HG02870 (cell line): ENCODE results near the gene GATA1.

Source experiments
- ATAC-seq: cut with Tn5 transposase; IDR thresholded peaks from one replicate; pipeline ENCODE4 v1.9.1; 2021; ENCODE audit warnings: mild to moderate bottlenecking, moderate library complexity; ENCODE audit not compliant: unreplicated experiment

GATA1 gene

DNA sequence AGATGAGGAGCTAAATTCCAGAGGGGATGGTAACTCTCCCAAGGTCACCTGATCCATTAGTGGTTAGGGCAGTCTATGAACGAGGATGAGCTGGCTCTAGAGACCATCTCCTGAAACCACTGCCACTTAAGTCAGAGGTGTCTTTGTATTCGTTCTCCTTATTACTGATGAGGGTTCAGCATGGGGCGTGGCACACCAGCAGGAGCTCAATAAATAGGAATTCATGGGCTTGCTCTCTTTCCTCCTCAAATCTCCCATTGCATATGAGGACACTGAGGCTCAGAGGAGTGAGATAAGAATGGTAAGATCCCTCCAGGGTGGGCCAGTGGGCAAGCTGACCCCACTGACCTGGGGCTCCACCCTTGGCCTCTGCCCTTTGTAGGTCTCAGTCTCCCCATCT lies 1.7 kb upstream of the GATA1 start:
- no peak for ATAC-seq

DNA sequence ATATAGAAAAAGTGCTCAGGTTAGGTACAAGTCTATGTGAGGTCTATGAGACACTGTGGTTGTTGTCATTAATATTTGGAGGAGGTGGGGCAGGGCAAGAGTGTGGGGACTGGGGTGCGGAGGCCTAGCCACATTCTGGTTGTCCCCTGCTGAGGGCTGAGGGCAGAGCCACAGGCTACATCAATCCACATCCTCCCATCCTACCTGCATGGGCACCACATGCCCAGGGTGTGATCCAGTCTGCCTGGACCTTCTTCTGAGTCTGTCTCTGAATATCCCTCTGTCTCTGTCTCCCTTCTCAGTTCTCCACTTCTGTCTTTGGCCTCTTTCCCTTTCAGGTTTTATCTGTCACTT lies 1.2 kb upstream of the GATA1 start:
- ATAC-seq, result no peak

DNA sequence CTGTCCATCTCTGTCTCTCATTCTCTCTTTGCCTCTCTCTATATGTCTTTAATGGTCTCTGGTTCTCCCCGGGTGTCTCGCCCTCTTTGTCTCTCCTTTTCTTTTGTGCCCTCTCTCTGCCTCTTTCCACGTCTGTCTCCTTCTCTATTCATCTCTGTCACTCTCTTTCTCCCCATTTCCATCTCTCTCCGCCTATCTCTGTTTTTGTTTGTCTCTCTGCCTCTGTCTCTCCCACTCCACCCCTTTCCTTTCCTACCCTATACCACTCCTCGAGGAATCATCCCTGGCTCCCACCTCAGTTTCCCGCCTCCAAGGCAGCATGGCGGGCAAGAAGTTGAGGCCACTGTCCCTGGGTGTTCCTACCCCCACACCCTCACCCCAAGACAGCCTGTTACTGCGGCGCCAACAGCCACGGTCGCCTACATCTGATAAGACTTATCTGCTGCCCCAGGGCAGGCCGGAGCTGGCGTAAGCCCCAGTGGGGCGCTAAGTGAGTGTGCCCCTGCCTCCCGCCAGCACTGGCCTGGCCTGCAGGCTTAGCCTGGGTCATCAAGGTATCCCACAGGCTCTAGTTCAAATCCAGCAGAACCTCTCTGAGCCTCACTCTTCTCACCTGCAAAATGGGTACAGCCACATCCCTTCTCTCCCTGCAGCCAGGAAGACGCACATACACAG lies 713 bp upstream of the GATA1 start:
- no peak for ATAC-seq

DNA sequence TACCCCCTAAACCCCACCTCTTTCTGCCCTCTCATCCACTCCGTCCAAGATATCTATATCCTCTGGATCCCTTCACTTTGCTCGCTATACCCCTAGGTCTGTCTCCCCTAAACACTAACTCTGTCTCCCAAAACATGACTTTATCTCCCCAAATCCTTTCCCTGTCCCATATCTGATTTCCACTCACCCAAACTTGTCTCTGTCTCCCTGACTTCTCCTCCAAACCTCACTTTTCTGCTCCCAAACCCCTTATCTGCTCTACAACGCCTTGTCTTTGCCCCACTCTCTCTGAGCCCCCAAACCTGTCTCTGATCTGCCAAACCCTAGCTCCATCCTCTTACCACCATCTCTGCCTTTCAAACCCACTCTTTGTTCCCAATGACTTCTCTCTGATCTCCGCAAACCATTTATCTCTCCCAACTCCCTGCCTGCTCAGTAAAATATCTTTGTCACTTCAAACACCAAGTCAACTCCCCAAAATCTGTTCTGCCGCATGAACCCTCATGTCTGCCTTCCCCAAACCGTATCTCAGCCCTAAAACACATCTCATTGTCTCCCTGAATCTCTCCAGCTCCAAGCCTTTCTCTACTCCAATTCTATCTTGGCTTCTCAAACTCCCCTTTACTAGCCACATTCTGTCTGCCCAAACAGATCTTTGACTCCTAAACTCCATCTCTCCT lies 575 bp downstream of the GATA1 start:
- ATAC-seq, result no peak

DNA sequence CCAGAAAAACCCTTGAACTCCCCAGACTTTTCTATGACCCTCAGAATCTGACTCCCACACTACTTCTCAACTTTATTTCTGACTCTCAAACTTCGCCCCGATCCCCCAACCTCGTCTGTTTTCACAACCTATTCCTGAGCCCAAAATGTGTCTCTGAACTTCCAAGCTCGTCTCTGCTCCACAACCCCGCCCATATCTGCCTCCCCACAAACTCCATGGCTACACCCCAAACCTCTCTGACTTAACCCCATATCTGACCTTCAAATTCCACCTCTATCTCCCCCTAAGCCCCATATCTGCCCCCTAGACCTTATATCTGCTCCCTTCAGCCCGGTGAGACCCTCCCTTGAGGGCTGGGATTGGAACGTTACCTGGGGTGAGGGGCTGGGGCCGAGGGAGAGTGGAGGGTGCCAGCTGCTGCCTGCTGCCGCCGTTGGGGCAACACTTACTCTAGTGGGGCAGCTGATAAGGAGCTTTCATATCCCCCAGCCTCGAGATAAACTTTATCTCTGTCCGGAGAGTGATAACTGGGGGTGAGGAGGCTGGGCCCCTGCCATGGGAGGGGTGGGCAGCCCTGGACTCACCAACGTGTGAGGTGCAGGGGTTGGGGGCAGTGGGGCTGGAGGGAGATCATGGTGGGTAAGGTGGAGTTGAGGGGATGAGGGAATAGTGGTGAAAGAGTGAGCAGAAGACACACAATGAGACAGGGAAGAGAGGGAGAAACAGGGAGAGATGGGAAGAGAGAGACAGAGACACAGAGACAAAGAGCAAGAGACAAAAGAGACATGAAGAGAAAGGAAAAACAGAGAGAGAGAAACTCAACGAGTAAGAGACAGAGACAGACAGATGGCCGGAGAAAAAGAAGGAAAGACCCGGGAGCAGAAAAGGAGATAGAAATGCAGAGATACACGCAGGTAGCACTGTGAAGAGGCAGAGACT lies 1.4 kb downstream of the GATA1 start:
- no peak for ATAC-seq

DNA sequence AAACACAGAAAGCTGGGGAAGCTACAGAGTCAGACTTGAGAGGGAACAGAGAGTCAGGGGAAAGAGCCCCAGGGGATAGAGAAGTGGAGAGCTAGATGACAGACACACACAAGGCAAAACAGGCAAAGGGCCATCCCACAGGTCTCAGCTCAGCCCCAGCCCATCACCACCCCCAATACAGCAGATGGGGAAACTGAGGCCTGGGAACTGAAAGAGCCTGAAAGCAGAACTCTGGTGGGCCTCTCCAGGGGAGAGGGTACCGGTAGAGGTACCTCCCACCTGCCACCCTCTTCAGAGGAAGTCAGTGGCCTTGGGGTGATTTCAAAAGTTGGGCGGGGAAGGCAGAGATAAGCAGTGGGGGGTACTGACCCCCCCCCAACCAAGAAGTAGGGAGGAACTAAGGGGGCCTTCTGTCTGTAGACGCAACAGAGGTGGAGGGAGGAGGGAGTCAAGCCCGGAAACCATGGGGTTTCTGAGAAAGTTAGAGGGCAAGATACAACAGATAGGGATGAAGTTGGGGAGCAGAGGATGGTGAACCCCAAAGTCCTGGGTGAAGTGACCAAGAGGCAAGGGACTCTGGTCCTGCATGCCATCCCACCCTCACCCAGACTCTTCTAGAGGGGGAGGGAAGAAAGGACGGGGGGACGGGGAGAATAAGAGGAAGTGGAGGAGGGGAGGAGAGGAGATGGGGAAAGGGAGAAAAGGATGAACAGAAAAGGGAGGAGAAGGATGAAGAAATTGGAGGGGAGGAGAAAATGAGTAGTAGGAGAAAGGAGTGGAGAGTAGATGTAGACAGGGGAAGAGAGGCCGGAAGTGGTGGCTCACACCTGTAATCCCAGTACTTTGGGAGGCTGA lies 3.2 kb downstream of the GATA1 start:
- no peak for ATAC-seq

DNA sequence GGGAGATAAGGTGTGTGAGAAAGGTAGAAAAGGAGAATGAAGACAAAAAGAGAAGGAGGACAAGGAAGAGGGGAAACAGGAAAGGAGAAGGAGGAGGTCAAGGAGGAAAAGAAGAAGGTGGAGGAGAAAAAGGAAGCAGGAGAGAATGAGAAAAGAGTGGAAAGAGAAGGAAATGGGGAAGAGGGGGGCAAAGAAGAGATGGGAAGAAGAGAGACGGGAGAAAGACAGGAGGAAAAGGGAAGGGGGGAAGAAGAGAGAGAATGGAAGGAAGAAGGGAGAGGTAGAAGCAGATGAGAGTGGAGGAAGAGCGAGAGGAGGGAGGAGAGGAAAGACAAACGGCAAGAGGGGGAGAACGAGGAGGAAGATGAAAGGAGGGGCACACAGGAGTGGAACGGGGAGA lies 4.1 kb downstream of the GATA1 start:
- ATAC-seq, result no peak

DNA sequence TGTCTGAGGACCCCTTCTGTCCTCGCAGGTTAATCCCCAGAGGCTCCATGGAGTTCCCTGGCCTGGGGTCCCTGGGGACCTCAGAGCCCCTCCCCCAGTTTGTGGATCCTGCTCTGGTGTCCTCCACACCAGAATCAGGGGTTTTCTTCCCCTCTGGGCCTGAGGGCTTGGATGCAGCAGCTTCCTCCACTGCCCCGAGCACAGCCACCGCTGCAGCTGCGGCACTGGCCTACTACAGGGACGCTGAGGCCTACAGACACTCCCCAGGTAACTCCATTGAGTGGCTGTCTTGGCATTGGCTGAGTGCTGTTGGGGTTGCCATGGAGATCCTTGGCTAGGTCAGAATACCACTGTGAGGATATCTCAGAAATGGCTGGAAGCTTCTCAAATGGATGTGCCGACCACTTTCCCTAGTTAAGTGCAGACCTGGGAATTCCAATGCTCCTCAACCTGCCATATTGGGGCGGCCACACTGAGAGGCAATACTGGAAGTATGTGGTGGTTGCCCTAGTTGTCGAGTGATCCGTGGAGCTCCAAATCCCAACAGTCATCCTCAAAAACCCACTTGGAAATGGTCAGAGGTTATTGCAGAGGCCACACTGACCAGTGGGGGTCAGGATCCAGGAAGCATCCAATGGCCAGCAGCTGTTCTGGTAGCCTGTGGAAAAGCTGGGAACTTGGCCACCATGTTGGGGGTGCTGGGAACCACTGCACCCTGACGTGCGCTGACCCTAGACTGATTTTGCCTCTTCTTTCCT lies 4.9 kb downstream of the GATA1 start:
- no peak for ATAC-seq

DNA sequence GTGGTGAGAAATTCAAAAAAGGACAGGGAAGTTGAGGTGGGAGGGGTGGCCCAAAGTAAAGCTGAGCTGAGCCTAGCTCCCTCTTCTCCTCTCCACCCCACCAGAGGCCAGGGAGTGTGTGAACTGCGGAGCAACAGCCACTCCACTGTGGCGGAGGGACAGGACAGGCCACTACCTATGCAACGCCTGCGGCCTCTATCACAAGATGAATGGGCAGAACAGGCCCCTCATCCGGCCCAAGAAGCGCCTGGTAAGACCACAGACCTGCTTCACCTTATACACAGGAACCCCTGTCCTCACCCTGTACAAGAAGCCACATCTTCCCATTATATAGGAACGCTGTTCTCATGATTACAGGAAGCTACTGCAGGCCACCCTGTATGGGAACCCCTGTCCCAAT lies 5.8 kb downstream of the GATA1 start:
- ATAC-seq, result no peak

DNA sequence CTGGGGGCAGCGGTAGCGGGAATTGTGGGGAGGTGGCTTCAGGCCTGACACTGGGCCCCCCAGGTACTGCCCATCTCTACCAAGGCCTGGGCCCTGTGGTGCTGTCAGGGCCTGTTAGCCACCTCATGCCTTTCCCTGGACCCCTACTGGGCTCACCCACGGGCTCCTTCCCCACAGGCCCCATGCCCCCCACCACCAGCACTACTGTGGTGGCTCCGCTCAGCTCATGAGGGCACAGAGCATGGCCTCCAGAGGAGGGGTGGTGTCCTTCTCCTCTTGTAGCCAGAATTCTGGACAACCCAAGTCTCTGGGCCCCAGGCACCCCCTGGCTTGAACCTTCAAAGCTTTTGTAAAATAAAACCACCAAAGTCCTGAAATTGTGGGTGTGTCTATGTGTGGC lies 7.5 kb downstream of the GATA1 start:
- no peak for ATAC-seq

DNA sequence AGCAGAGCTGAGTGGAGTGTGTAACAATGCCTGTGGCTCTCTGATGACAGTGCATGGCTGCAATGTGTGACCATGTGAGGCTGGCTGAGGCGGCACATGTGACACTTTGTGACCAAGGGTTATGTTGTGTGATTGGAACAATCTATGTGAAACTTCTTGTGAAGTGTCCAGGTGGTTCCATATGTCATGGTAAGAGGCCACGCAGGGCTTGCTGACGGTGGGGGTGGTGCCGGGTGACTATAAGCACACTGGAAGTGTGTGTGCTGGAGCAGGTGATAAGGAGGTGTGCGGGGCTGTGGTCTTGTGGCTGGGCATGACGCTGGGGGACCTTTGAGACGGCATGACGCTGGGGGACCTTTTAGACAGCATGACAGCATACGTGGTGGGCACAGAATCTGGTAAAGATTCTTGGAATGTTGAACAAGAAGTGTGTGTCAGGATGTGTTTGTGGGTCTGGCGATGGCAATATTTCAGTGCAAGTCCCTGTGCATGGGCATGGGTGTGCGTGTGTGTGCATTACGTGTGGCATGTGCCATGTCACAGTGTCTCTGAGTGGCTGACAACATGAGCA lies 8.0 kb downstream of the GATA1 start:
- ATAC-seq, result no peak

DNA sequence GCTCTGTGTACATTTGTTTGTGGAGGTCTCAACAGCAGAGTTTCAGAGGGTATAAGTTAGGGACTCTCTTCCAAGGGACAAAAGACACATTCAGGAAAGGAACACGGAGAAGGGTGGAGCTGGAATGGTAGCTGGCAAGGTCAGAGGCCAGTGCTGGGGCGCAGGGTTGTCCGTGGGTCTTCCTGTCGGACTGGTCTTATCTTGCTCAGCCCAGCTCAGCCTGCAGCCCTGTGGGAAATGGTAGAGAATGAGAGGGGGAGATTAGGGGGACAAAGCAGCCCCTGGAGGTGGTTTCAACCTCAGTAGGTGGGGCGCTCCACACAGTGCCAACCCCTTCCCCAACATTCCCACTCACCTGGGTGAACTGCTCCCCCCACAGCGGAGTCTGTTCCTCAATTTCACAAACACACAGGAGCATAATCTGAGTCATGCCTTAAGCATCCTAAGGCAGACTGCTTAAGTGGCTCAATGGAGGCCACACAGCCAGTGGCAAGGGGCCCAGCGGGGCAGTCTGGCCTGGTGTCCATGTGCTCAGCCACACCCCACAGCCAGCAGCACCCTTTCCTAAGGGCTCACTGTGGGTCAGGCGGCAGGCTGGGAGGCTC lies 8.6 kb downstream of the GATA1 start:
- no peak for ATAC-seq

DNA sequence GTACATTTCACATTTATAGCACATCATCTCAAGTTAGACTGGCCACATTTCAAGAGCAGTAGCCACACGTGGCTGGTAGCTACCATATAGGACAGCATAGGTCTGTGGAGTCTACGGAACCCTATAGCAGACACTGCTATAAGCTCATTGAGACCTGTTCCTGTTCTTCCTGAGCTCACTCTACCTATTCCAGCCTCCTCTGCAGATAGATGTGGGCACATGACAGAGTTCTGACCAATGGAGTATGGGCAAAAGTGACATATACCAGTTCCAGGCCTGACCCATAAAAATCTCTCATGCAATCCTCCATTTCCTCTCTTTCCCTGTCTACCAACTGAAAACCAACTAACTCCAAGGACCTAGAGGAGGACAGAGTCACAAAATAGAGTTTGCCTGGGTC lies 11.9 kb downstream of the GATA1 start:
- ATAC-seq, result no peak

DNA sequence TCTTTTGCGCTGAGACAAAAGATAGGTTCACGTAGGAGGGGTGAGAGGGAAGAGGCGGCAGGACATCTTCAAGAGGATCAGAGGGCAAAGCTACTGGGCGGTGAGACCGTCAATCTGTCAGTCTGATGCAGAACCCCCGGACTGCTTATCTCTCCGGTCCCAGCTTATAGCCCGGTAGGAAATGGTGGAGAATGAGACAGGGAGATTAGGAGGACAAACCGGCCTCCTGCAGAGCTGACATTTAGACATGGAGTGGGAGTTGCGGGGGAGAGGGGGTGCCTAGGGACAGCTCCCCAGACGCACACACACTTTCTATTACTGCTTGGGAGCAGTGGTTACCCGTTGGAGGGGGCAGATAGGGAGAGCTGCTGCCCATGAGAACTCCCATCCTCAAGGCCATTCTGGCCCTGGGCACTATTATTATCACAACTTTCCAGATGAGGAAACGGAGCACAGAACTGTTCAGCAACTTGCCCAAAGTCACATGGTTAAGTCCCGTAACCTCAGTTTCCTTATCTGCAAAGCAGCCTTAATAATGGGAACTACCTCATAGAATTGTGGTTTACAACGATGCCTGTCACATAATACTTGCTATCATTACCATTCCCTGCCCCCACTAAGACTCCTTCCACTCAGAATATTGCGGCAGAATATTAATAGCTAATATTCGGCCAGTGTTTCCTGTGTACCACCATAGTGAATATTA lies 14.3 kb downstream of the GATA1 start:
- no peak for ATAC-seq

DNA sequence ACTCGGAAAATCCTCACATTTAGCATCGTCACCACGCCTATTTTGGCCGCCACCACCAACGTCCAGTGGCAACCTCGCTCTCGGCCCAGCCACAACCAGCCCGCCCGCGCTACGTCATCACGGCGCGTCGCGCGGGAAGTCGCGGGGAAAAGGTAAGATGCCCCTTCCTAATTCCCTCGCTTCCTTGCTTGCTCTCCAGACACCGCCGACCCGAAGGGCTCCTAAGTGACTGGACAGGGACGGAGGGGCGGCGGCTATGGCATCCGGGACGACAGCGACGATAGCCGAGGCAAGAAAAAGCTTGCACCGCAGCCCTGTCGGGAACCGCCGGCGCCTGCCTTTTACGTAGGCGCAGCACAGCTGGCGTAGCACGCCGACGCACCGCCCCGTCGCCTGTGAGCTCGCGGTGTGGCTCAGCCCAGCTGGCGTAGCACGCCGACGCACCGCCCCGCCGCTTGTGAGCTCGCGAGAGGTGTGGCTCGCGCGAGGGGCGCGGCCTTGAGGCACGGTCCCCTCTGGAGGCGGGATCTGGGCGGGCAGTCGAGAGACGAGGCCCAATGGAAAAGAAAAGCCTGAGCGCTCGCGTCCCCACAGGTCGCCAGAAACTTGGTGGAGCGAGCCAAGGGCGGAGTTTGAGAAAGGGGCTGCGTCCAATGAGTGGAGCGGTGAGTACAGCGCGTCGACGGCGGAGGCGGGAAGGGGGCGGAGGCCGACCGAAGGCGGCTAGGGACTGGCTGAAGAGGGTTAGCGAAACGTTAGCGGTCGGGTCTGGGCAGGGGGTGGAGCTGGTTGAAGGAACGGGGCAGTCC lies 15.1 kb downstream of the GATA1 start, which contains the start of gene HDAC6:
TSS of gene HDAC6 (plus strand) at position 788 of the 809 bp plus-strand sequence. CDS start 626 bp downstream, outside the sequence.
- ATAC-seq, result peak; percentile 82

DNA sequence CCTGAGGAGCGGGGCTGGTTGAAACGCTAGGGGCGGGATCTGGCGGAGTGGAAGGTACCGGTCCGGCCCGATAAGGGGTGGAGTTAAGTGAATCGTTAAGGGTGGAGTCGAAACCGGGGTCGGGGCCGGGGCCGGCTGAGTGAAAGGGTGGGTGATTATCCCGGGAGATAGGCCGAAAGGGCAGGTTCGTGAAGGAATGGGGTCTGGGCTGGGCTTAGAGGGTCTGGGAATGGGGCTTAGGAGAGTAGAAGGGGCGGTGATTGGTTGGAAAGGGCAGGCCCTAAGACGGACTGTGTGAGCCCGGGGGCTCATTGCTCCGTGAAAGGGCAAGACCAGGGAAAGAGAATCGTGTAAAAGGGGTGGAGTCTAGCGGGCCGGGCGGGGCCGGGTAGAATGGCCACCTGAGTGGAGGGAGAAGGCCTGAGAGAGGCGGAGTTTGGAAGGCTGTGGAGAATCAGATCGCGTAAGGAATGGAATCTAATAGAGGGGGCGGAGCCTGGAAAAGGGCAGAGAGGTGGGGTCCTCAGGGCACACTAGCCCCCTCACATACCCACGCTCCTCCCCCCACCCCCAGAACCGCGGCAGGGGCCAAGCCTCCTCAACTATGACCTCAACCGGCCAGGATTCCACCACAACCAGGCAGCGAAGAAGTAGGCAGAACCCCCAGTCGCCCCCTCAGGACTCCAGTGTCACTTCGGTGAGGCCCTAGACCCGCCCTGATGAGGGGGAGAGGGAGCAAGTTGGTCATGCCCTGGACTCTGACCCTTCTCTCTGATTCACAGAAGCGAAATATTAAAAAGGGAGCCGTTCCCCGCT lies 15.9 kb downstream of the GATA1 start:
- ATAC-seq, result peak; percentile 34

DNA sequence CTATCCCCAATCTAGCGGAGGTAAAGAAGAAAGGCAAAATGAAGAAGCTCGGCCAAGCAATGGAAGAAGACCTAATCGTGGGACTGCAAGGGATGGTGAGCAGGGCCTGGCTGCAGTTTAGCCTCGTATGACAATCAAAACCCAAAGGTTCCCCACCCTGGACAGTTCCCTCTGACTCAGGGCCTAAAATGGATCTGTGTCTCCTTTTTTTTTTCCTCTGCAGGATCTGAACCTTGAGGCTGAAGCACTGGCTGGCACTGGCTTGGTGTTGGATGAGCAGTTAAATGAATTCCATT lies 16.5 kb downstream of the GATA1 start:
- no peak for ATAC-seq
